Measurements from ENCODE around the gene MED15. TPM values are rescaled to one million over a fixed set of nuclear protein-coding genes. Genes with fewer than 3 reads are reported as not detected.
"Not testable (repeated sequence)": the region's sequence is repeated elsewhere in the genome, so short reads cannot be mapped to it uniquely, and the experiment has no call there.

The MED15 gene
- total and polyA plus RNA-seq, 12 donors, result 33.8 to 66.8 (median 40.9) TPM

DNA sequence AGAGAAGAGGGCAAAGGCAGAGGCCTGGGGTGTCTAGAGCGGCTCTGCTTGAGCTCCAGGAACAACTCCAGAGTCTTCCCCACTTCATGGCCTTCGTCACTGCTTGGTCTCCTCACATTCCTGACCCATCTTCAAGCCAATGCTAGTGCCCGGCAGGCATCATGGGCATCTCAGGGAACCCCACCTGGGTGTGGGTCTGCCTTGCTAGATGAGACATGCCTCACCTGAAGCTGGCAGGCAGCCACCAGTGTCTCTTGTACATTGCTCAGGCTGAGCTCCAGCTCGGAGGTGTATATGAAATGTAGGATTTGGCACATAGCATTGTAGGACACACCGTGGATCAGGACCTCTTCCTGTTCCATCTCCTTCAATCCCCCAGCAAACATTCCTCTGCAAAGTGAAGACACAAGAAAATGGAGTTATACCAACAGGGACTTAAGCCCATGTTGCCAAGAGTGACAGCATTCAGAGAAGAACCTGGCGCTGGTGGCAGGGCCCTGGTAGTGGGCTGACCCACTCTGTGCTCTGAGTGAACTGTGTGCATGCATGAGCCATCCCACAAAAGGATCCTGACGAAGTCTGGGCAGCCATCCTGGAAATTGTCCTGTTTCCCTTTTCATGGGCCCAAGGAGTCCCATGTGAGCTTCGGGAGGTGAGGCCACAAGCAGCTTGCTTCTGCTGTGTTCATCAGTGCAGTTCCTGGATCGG lies 36.1 kb upstream of the MED15 start:
- WGBS, 2 donors, result 94 to 95% methylated on average over 9 of the region's 9 CpGs
- no peak for DNase-seq
- intact Hi-C loops (cut with DNase I), result no loop called here
- Histone ChIP-seq H3K27ac (no peak overlapping the region), H3K36me3 (peaks cover 0 to 34% (median 3%) of the 10 kb centered on the region in 9 donors), H3K27me3 (no peaks in the 10 kb centered on the region), H3K9me3 (no peaks in the 10 kb centered on the region), H3K4me1 (peaks cover 0 to 9% (median 5%) of the 10 kb centered on the region in 9 donors), H3K4me3 (no peak overlapping the region)
- TF ChIP-seq, protein P1, sequence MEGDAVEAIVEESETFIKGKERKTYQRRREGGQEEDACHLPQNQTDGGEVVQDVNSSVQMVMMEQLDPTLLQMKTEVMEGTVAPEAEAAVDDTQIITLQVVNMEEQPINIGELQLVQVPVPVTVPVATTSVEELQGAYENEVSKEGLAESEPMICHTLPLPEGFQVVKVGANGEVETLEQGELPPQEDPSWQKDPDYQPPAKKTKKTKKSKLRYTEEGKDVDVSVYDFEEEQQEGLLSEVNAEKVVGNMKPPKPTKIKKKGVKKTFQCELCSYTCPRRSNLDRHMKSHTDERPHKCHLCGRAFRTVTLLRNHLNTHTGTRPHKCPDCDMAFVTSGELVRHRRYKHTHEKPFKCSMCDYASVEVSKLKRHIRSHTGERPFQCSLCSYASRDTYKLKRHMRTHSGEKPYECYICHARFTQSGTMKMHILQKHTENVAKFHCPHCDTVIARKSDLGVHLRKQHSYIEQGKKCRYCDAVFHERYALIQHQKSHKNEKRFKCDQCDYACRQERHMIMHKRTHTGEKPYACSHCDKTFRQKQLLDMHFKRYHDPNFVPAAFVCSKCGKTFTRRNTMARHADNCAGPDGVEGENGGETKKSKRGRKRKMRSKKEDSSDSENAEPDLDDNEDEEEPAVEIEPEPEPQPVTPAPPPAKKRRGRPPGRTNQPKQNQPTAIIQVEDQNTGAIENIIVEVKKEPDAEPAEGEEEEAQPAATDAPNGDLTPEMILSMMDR (IDR thresholded peaks at IDR 0.05), result no peak
- ATAC-seq, result no peak

DNA sequence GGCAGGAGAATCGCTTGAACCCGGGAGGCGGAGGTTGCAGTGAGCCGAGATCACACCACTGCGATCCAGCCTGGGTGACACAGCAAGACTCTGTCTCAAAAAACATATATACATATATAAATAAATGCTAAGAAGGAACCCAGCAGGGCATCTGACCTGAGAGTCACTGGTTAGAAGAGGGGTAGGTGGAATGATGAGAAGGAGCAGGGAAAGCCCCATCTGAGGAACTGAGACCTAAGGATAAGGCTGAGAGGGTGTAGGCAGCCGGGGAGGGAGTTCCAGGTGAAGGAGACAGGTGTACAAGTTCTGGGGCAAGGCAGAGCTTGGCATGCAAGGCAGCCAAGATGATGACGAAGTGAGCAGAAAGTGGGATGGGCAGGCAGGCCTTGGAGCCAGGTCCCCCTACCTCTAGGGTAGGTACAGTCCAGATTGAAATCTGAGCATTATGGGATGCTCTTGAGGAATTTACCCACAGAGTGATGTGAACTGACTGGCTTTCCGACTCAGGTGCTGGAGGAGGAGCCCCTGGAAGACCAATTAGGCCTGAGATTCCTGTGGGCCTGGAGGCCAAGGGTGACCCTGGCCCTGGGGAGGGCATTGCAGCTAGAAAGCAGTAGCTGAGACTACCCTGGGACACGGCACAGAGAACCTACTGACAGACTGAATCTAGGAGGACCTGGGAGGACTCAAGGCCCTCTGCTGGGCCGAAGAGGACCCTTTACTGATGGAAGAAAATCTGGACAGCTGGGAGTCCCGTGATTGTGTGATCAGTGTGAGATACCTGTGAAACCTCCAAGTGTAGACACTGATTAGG lies 34.6 kb upstream of the MED15 start:
- TF ChIP-seq, protein P1 (IDR thresholded peaks at IDR 0.05), result no peak
- DNase-seq, result no peak
- ATAC-seq, result no peak
- Histone ChIP-seq H3K4me1 (peaks cover 0 to 10% (median 5%) of the 10 kb centered on the region in 9 donors), H3K27me3 (no peaks in the 10 kb centered on the region), H3K36me3 (peaks cover 0 to 34% (median 3%) of the 10 kb centered on the region in 9 donors), H3K27ac (no peak overlapping the region), H3K4me3 (no peak overlapping the region), H3K9me3 (no peaks in the 10 kb centered on the region)
- WGBS, 2 donors, result 92% methylated on average over 11 of the region's 11 CpGs
- intact Hi-C loops (cut with DNase I), result no loop called here

DNA sequence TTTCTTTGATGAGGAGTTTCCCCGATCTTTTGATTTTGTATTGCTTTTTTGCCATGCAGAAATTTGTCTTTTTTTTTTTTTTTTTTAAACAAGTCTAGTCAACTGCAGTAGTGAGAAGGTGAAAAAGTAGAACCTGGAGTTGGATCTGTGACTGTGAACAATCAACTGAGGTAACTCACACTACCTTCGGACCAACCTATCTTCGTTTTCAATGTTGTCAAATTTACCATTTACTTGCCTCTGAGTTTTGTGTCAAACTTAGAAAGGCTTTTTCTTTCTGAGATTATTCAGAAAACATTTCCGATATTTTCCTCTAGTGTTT lies 32.3 kb upstream of the MED15 start:
- WGBS, 2 donors, result 96 to 97% methylated on average over 4 of the region's 4 CpGs
- Histone ChIP-seq H3K27ac (no peak overlapping the region), H3K4me3 (no peak overlapping the region), H3K36me3 (peaks cover 0 to 16% (median 3%) of the 10 kb centered on the region in 9 donors), H3K27me3 (no peaks in the 10 kb centered on the region), H3K4me1 (peaks cover 0 to 10% (median 5%) of the 10 kb centered on the region in 9 donors), H3K9me3 (no peaks in the 10 kb centered on the region)
- DNase-seq (no peak), ATAC-seq (no peak)
- TF ChIP-seq, protein P1 (IDR thresholded peaks at IDR 0.05), result no peak
- intact Hi-C loops (cut with DNase I), result no loop called here

DNA sequence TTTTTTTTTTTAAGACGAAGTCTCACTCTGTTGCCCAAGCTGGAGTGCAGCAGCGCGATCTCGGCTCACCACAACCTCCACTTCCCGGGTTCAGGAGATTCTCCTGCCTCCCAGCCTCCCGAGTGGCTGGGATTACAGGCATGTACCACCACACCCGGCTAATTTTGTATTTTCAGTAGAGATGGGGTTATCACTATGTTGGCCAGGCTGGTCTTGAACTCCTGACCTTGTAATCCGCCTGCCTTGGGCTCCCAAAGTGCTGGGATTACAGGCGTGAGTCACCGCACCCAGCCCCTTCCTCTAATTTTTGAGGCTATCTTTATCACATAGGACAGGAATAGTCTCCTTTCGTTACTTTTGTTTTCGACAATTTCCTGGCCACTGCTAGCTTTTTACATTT lies 31.8 kb upstream of the MED15 start:
- H3K4me1 ChIP-seq; DNase-seq; ATAC-seq; H3K4me3 ChIP-seq; H3K27me3 ChIP-seq; intact Hi-C loops (cut with DNase I); H3K9me3 ChIP-seq: not testable (repeated sequence)
- Histone ChIP-seq H3K27ac (peak overlapping the region in 1 of 10 donors; percentile 2), H3K36me3 (peaks cover 0 to 11% (median 3%) of the 10 kb centered on the region in 9 donors)
- WGBS, 2 donors, result 84 to 87% methylated on average over 12 of the region's 12 CpGs

DNA sequence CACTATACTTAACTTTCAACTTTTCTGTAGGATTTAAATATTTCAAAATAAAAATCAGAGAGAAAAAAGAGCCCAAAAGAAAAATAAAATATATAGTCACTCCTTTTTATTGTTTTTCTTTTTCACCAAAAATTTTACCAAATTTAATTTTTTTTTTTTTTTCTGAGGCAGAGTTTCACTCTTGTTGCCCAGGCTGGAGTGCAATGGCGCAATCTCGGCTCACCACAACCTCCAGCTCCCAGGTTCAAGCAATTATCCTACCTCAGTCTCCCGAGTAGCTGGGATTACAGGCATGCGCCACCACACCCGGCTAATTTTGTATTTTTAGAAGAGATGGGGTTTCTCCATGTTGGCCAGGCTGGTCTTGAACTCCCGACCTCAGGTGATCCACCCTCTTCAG lies 29.4 kb upstream of the MED15 start:
- H3K27me3 ChIP-seq; H3K4me1 ChIP-seq; ATAC-seq; H3K4me3 ChIP-seq; H3K9me3 ChIP-seq; DNase-seq; H3K36me3 ChIP-seq; H3K27ac ChIP-seq; intact Hi-C loops (cut with DNase I): not testable (repeated sequence)
- WGBS, 2 donors, result 94 to 97% methylated on average over 6 of the region's 6 CpGs
